HG02571 (cell line): ENCODE measurements around the gene CYB5A.
"Not testable (repeated sequence)": the region's sequence is repeated elsewhere in the genome, so short reads cannot be mapped to it uniquely, and the experiment has no call there.

Experiments
- ATAC-seq: cut with Tn5 transposase; IDR thresholded peaks from one replicate; pipeline ENCODE4 v1.9.1; 2021; ENCODE audit warnings: mild to moderate bottlenecking, moderate library complexity; ENCODE audit not compliant: unreplicated experiment

Gene CYB5A, protein sequence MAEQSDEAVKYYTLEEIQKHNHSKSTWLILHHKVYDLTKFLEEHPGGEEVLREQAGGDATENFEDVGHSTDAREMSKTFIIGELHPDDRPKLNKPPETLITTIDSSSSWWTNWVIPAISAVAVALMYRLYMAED

DNA sequence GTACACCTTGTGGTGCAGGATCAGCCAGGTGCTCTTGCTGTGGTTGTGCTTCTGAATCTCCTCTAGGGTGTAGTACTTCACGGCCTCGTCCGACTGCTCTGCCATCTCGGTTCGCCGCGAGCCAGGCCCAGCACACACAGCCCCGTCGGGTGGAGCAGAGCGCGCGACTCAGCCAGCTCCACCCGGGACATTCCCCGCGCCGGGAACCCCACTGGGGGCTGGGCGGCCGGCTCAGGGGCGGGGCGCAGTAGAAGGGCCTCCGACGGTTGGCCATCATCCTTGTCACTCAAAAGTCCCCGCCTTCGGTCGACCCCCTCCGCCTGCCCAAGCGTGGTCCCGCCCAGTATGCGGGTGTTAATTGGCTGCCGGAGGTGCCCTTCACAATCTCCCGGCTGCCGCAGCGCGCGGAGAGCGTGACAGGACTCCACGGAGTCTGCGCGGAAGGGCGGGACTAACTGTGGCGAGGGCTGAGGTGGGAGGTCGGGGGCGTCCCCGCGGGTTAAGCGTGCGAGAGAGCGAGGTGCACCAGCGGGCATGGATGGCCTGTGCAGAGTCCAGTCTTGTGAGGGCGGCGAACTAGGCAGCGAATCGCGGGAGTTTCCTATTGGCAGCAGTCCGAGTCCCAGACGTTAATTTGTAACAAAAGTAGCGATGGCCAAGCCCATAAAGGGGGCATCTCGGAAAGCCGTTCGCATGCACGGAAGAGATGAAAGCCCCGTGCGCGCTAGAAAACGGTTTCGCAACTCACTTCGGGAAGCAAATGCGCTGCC, at the start of gene CYB5A:
TSS of gene CYB5A (minus strand) at position 193 of the 770 bp plus-strand sequence. CDS start at position 105, 88 bp downstream.
- peak; percentile 99 for ATAC-seq

DNA sequence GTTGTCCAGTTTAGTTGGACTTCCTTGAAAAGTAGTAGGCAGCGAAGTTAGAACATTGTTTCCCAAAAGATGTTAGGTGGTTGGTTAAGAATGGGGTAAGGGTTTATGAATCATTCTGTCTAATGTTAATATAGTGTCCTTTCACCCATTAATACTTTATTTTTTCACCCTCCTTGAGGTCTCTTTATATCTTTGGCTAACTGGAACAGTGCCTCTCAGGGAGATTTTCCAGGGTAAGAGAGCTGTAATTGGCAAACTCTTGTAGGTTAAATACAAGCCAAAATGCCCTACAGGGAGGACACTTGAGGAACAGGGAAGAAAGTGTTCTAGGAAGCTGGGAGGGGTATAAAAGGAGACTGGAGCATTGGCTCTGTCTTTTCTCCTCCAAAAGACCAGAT, 46.1 kb upstream of the CYB5A start:
- ATAC-seq = no peak

DNA sequence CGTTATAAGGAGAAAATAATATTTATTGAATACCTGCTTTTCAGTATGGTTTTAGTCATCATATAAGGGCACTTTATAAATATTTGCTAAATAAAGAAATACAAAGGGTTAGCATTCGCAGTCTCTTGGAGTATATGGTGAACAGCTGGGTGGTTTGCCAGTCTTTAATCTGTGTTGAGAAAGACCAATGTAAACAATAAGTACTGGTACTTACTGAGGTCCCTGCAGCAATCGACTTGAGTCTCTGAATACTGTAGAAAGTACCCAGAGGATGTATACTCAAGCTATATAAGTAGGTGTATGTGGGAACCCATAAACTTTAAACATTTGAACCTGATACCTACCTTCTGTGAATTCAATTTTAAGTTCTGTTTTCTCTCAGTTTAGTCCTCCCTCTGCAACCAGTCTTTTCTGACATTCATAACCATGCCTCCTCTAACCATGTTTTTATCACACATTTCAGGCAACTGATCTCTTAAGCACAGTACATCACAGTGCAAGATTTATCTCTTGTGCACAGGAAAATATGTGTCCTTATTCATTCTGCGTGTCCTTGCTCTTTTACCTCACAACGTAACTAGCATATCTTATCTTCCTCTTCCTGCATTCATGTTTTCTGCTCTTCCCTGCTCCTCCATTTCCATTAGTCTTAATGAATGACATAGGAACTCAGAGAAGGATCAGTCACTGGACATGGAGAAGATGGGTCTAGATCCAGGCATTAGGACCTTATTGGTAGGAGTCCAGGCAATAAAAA, 45.6 kb upstream of the CYB5A start:
- no peak for ATAC-seq

DNA sequence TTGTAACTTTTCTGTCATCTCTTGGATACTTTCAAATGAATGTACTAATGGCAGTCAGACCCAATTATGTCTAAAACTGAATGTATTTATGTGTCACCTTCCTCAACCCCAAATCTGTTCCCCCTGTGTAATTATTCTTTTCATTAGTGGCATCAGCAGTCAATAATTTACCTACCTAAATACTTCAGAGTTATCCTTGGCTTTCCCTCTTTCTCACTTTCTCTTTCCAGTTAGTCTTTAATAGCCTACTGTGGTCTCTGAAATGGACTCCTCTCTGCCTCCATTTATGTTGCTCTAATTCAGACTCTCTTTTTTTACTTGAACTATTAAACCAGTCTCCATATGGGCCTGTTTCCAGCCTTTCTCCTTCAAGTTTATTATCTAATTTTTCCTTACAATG, 44.9 kb upstream of the CYB5A start:
- no peak for ATAC-seq

DNA sequence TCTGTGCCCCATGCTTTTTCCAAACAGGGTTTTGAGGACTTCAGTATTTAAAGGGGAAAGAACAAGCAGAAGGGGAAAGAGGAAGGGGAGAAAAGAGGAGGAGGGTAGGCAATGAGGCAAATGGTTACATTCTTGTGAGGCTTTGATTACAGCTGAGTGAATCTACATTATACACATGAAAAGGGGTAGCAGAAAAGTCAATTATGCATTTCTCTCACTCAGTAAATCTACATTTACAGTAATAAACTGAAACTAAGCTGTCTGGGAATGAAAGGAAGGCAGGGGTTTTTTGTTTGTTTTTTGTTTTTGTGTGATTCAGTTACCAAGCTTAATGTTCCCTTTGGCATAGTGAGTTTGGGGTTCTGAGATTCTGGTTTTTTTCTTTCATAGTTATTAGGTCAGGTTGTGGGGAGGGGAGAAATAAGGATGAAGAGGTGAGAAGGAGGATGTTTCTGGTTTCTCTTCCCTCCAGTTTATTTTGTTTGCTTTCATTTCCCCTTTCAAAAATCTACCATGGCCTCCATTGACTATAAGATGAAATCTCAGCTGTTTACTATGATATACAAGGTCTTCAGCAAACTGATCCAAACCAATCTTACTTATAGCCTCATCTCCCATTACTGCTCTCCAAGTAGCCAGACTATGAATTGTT, 42.6 kb upstream of the CYB5A start:
- no peak for ATAC-seq

DNA sequence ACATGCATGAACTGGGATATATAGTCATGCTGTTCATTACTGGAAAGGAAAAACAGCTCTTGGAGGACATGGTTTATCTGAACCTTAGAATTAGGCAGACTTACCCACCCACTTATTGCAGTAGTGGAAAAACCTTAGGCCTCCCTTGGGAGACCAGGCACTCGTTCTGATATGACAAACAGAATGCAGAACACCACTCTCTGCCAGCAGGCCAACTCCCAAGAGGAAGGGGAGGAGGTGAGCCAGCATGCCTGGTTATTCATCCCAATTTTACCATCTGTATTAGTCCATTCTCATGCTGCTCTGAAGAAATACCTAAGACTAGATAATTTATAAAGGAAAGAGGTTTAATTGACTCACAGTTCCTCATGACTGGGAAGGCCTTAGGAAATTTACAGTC, 41.3 kb upstream of the CYB5A start:
- ATAC-seq = no peak

- no peak for ATAC-seq
Measured at GRCh38 chr18:74331404-74331803, 39.6 kb upstream of the CYB5A start.

DNA sequence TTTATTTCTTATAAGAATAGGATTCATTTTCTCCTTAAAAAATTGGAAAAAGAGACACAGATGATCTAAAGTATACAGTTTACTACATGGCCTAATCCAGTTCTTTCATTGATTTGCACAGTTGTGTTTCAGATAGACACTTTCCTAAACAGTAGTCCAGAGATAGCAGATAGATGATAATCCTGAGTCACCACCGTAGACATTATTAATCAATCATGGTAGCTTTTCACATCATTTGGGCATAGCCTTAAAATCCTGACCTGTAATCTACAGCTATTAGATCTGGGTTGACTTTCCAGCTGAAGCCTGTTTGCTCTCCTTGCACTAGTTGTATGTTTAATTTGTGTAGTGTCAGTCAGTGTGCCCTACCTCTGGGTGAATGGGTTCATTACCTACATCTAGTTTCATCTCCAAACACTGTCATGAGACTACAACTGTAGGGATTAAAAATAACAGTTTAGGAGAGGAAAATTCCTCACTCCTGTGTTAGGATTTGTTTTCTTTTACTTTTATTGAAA, 38.0 kb upstream of the CYB5A start:
- ATAC-seq = no peak

- no peak for ATAC-seq
Measured at GRCh38 chr18:74328206-74328605, 36.4 kb upstream of the CYB5A start.

- not testable (repeated sequence) for ATAC-seq
Measured at GRCh38 chr18:74326791-74327190, 35.0 kb upstream of the CYB5A start.

DNA sequence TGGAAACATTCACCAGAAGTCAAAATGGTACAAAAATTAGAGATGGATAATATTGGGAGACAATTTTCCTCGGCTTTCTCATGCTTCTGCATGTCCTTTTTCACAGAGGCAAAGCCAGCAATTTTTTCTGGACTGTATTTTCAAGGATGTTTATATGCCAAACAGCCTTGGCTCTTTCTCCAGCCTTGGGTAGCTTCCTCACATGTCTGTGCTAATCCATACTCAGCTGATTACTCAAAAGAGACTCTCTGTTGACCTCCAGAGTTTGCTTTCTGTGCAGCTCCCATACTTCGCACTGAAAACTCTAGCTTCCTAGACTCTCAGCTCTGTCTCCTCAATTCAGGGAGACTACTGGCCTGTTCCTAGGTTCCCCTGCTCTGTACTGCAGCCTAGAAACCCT, 34.5 kb upstream of the CYB5A start:
- ATAC-seq = no peak

GRCh38 chr18:74316257-74317170, 24.8 kb upstream of the CYB5A start:
- no peak for ATAC-seq

DNA sequence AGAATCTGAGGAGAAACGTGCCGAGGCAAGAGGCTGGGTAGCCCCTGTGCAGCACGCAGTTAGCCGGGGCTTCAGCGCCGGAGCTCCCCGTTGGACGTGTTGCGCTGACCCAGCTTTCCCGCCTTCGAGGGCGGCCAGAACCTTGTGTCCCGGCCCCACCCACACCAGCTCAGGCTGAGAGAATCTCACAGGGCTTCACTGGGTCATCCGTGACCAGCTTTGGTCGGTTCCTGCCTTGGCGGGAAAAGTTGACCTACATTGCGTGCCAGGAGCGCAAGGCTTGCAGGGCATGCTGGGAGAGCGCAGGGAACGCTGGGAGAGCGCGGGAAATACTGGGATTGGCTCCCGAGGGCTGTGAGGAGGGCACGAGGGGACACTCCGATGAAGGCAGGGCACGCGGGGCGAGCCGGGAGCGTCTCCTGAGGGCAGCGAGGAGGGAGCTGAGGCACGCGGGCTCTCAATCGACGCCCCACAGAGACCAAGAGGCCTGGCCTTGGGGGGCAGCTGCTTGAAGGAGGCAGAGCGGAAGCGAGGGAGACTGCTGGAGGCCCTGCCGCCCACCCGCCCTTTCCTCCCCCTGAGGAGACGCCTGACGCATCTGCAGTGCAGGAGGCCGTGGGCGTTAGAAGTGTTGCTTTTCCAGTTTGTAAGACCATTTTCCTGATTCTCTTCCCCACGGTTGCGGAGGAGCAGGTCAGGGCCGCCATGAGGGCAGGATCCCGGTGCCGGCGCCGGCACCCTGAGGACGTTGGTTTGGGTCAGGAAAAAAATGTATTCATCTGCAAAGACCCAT, 23.9 kb upstream of the CYB5A start, which contains the start of gene C18orf63:
TSS of gene C18orf63 (plus strand) at position 376 of the 793 bp plus-strand sequence. CDS start 2,027 bp downstream, outside the sequence.
- no peak for ATAC-seq

DNA sequence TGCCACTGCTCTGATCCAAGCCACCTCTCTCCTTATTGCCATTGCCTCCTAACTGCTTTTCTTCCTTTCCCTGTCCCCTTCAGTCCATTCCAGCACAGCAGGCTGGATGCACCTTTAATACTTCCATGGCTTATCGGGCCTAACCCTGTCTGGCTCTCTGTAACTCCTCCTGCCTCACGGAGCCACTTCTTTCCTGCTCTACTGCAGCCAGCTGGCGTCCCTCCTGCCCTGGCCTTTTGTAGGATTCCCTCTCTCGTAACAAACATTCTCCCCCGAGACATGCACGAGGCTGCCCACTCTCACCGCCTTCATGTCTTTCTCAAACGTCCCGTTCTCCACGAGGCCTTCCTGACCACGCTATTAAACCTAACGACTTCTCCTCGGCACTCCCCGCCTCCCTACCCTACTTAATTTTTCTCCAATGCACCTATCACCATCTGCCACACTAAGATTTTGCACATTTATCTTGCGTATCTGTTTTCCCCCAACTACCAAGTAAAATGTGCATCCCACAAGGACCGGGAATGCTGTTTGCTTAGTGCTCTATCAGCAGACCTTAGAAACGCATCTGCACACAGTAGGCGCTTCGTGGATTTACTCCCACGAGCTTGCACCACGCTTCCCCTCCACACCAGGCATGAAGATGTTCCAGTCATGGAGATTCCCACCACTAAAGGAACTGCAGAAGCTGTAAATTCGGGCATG, 23.1 kb upstream of the CYB5A start:
- ATAC-seq = no peak

GRCh38 chr18:74311000-74311399, 19.2 kb upstream of the CYB5A start:
- no peak for ATAC-seq

GRCh38 chr18:74310411-74310810, 18.6 kb upstream of the CYB5A start:
- ATAC-seq = no peak

DNA sequence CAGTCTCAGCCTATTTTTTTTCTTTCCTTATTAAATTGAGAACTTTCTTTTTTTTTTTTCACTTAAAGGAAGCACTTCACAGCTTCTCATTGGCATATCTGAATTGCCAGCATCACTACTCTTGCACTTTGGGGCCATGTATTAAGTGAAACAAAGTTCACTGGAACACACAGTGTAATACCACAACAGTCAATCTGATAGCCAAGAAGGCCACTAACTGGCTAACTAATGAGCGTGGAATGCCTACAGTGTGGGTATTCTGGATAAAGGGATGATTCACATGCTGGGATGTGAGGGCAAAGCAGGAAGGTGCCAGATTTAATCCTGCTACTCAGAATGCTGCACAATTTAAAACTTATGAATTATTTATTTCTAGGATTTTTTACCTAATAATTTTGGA, 12.2 kb upstream of the CYB5A start:
- no peak for ATAC-seq

GRCh38 chr18:74303306-74303705, 11.5 kb upstream of the CYB5A start:
- ATAC-seq = no peak

- no peak for ATAC-seq
Measured at GRCh38 chr18:74299746-74300145, 8.0 kb upstream of the CYB5A start.
